Measurements from ENCODE around the gene AIFM3.

DNA sequence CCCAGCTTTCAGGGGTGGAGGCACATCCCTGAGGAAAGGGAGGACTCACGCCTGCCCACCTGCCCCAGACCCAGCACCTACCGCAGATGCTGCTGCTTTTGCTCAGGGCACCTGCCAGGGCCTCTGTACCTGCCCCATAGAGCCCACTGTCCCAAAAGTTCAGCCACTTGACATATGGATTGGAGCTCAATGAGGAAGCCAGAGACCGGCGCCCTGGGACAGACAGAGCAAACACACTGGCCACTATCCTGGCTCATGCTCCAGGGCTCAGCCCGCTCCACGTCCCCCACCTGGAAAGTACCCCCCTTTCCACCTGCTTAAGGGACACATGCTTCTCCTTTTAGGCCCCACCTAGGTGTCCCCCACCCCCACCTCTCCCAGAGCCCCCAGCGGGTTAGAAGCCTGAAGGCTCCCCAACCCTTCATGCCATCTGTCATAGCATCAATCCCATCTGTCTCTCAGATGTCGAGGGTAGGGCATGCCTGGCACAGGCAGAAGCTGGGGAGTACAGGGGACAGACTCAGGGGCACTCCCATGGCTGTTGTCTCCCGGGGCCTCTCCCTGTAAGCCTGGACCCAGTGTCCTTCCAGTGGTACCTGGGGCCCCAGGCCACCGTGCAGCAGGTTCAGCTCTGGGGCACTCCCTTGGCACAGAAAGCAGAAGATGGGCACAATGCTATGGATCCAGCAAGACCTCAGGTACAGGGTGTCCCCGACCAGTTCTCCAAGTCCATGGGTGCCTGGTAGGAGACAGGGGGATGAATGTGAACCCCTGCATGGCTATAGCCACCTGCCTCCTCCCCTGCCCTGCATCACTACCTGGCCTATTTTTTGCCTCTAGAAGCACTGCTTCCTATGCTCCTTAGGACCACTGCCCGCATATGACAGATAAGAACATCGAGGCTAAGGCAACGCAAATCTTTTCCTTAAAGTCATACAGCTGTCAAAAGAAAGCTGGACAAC is 45.7 kb downstream of the AIFM3 start:
- TF ChIP-seq, protein P1, sequence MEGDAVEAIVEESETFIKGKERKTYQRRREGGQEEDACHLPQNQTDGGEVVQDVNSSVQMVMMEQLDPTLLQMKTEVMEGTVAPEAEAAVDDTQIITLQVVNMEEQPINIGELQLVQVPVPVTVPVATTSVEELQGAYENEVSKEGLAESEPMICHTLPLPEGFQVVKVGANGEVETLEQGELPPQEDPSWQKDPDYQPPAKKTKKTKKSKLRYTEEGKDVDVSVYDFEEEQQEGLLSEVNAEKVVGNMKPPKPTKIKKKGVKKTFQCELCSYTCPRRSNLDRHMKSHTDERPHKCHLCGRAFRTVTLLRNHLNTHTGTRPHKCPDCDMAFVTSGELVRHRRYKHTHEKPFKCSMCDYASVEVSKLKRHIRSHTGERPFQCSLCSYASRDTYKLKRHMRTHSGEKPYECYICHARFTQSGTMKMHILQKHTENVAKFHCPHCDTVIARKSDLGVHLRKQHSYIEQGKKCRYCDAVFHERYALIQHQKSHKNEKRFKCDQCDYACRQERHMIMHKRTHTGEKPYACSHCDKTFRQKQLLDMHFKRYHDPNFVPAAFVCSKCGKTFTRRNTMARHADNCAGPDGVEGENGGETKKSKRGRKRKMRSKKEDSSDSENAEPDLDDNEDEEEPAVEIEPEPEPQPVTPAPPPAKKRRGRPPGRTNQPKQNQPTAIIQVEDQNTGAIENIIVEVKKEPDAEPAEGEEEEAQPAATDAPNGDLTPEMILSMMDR (IDR thresholded peaks at IDR 0.05; ENCODE audit: borderline replicate concordance, extremely low read depth, low read length, poor library complexity, severe bottlenecking), result no peak
- TF ChIP-seq EZH2 (IDR thresholded peaks at IDR 0.05; ENCODE audit: borderline replicate concordance, low read depth, low read length, severe bottlenecking), result no peak
